Tibial nerve (tissue), 4 donors: Measurements from ENCODE around the gene STIMATE.

Source experiments
- EP300 ChIP-seq, 2 donors: sonication (generic); formaldehyde crosslinking; IDR thresholded peaks; one replicate each; pipeline ENCODE4 v1.6.1; 2017; ENCODE audit warnings: antibody characterized with exemption in 2 of 2, mild to moderate bottlenecking in 1 of 2
- POLR2A ChIP-seq, 2 donors: fragments of 450-650 bp; IDR thresholded peaks; one replicate each; pipeline ENCODE4 v1.6.1; 2017; ENCODE audit warnings: antibody characterized with exemption in 2 of 2, mild to moderate bottlenecking in 2 of 2, moderate library complexity in 2 of 2
- TF ChIP-seq, protein P1 (sequence below), 5 experiments: fragments of 200-600 bp in 3 of 5; fragments of 450-650 bp in 2 of 5; sonication (generic) in 3 of 5; IDR thresholded peaks; one replicate each; pipeline ENCODE4 v1.5.1; 2016 to 2019; ENCODE audit warnings: antibody characterized with exemption in 5 of 5, mild to moderate bottlenecking in 3 of 5, moderate library complexity in 2 of 5

GRCh38 chr3:52907497-52907896 is 10.1 kb upstream of the STIMATE start:
- TF ChIP-seq, protein P1, sequence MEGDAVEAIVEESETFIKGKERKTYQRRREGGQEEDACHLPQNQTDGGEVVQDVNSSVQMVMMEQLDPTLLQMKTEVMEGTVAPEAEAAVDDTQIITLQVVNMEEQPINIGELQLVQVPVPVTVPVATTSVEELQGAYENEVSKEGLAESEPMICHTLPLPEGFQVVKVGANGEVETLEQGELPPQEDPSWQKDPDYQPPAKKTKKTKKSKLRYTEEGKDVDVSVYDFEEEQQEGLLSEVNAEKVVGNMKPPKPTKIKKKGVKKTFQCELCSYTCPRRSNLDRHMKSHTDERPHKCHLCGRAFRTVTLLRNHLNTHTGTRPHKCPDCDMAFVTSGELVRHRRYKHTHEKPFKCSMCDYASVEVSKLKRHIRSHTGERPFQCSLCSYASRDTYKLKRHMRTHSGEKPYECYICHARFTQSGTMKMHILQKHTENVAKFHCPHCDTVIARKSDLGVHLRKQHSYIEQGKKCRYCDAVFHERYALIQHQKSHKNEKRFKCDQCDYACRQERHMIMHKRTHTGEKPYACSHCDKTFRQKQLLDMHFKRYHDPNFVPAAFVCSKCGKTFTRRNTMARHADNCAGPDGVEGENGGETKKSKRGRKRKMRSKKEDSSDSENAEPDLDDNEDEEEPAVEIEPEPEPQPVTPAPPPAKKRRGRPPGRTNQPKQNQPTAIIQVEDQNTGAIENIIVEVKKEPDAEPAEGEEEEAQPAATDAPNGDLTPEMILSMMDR (IDR thresholded peaks at IDR 0.05), result no peak
- TF ChIP-seq POLR2A (IDR thresholded peaks at IDR 0.05) (no peak), EP300 (IDR thresholded peaks at IDR 0.05) (no peak)
